Heart left ventricle (tissue), 13 donors: ENCODE results near the gene APCDD1.

ENCODE experiments used
- POLR2A ChIP-seq, 2 donors: fragments of 450-650 bp; IDR thresholded peaks; one replicate each; pipeline ENCODE4 v1.6.1; 2017; ENCODE audit warnings: antibody characterized with exemption in 2 of 2, mild to moderate bottlenecking in 2 of 2, moderate library complexity in 2 of 2
- TF ChIP-seq, protein P1 (sequence below), 12 donors: fragments of 200-600 bp; sonication (generic) in 4 of 12; IDR thresholded peaks; one replicate each; pipeline versions ENCODE4 v1.5.0 to v1.8.0; 2018 to 2022; ENCODE audit warnings: antibody characterized with exemption in 12 of 12, mild to moderate bottlenecking in 5 of 12
- donor health status: ischemic (EF 13 %, LVEDD 7.1; RV severe dilation, severe dysfunction).
- donor health status: DM: no; HTN: yes; CAD: no.
- donor health status: DM: no; HTN: no; CAD: no.
- donor health status: ischemic (EF 25% LVEDD 6.9; RV normal size, moderate dysfunction).
- donor health status: ischemic (EF 25% LVEDD 5.7; RV mildly dilated, moderate dysfunction).
- donor health status: ischemic (EF 35%, LVEDD 5.7; RV mildly dilated, moderate dysfunction).
- donor health status: nonischemic (EF 11% LVEDD 7.7; RV severe dilation, severe dysfunction).
- donor health status: DM: yes; HTN: yes; CAD: no.
- donor health status: PGD.
- donor health status: ischemic (EF 29% LVEDD 5.4; RV normal size, mild dysfunction).
- donor health status: nonischemic (EF 23%, LVEDD 6.1; RV moderate dilation, normal function).

DNA sequence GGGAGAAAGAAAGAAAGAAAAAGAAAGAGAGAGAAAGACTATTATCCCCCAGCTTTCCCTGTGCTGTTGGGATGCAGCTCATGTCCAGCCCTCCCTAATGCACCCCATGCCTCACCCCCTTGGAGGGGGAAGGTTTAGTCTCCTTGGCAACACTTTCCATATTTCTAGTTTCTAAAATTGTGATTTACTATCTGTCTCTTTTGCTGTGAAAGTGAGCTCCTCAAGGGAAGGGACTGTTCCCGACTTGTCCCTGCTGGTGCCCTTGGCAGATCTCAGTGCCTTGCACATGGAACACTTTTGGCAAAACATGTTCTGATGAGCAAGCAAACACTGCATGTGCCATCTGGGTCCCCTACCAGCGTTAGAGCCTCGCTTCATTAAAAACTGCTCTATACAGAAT, 59.6 kb downstream of the APCDD1 start:
- TF ChIP-seq, protein P1, sequence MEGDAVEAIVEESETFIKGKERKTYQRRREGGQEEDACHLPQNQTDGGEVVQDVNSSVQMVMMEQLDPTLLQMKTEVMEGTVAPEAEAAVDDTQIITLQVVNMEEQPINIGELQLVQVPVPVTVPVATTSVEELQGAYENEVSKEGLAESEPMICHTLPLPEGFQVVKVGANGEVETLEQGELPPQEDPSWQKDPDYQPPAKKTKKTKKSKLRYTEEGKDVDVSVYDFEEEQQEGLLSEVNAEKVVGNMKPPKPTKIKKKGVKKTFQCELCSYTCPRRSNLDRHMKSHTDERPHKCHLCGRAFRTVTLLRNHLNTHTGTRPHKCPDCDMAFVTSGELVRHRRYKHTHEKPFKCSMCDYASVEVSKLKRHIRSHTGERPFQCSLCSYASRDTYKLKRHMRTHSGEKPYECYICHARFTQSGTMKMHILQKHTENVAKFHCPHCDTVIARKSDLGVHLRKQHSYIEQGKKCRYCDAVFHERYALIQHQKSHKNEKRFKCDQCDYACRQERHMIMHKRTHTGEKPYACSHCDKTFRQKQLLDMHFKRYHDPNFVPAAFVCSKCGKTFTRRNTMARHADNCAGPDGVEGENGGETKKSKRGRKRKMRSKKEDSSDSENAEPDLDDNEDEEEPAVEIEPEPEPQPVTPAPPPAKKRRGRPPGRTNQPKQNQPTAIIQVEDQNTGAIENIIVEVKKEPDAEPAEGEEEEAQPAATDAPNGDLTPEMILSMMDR (IDR thresholded peaks at IDR 0.05) = no peak
- no peak for TF ChIP-seq POLR2A (IDR thresholded peaks at IDR 0.05)
